Osteoblast (primary cell): Measurements from ENCODE around the gene B3GNT9. TPM values are rescaled to one million over a fixed set of nuclear protein-coding genes. Genes with fewer than 3 reads are reported as not detected.
A peak's percentile ranks its signal among the peaks of the same experiment; 100 is the strongest.

Source experiments
- DNase-seq: peaks from one replicate; pipeline ENCODE4 v3.0.0; 2011; ENCODE audit warnings: low spot score, mixed read lengths; ENCODE audit not compliant: insufficient read length; ENCODE audit errors: missing footprints
- H2AFZ ChIP-seq: 2 replicates; pipeline ENCODE4 v1.6.0; 2011; ENCODE audit warnings: mild to moderate bottlenecking, low read length
- H3K27ac ChIP-seq: 2 replicates; pipeline ENCODE4 v1.5.1; 2011; ENCODE audit warnings: mild to moderate bottlenecking, low read depth, low read length, moderate library complexity
- H3K27me3 ChIP-seq: 2 replicates; pipeline ENCODE4 v1.6.0; 2012; ENCODE audit warnings: mild to moderate bottlenecking, control low read depth, inconsistent platforms, low read length, moderate library complexity; ENCODE audit not compliant: insufficient read depth
- H3K36me3 ChIP-seq: 2 replicates; pipeline ENCODE4 v1.5.1; 2011; ENCODE audit warnings: mild to moderate bottlenecking, low read length, control low read depth, moderate library complexity; ENCODE audit not compliant: insufficient read depth
- H3K4me1 ChIP-seq: 2 replicates; pipeline ENCODE4 v1.5.1; 2011; ENCODE audit warnings: mild to moderate bottlenecking, low read length, control low read depth, moderate library complexity; ENCODE audit not compliant: insufficient read depth
- H3K4me2 ChIP-seq: 2 replicates; pipeline ENCODE4 v1.6.0; 2011; ENCODE audit warnings: mild to moderate bottlenecking, low read length; ENCODE audit not compliant: insufficient read depth
- H3K4me3 ChIP-seq: fragments of 200-600 bp; sonication (generic); 3 replicates; pipeline ENCODE4 v1.5.1; 2012; ENCODE audit warnings: mild to moderate bottlenecking, low read length, inconsistent platforms; ENCODE audit not compliant: insufficient read depth
- H3K79me2 ChIP-seq: 2 replicates; pipeline ENCODE4 v1.6.0; 2012; ENCODE audit warnings: mild to moderate bottlenecking, low read length, control low read depth, inconsistent platforms; ENCODE audit not compliant: insufficient read depth
- H3K9me3 ChIP-seq: 2 replicates; pipeline ENCODE4 v1.5.1; 2011; ENCODE audit warnings: low read depth, low read length, control low read depth
- H4K20me1 ChIP-seq: 2 replicates; pipeline ENCODE4 v1.6.0; 2012; ENCODE audit warnings: mild to moderate bottlenecking, low read length, control low read depth; ENCODE audit not compliant: insufficient read depth
- CTCF ChIP-seq: IDR thresholded peaks from 2 replicates; pipeline ENCODE4 v1.5.1; 2011; ENCODE audit warnings: mild to moderate bottlenecking, low read depth, low read length, moderate library complexity; ENCODE audit errors: extremely low read depth
- total RNA-seq: library from RNA; depleted of rRNA; stranded (reverse); fragments of >200 nt; gene quantifications from 2 replicates; pipeline ENCODE4 v1.2.3, GENCODE V29; 2012

The B3GNT9 gene
- total RNA-seq, 1 donor = 58.6 TPM

- Histone ChIP-seq H3K4me3 (no peak overlapping the region), H3K9me3 (no peaks in the 10 kb centered on the region), H3K79me2 (peaks cover 9% of the 10 kb centered on the region), H3K4me1 (peaks cover 3% of the 10 kb centered on the region), H3K27me3 (no peaks in the 10 kb centered on the region), H3K27ac (no peak overlapping the region), H2AFZ (no peak overlapping the region), H3K4me2 (no peak overlapping the region), H4K20me1 (peaks cover 14% of the 10 kb centered on the region), H3K36me3 (peaks cover 66% of the 10 kb centered on the region)
- TF ChIP-seq CTCF = peak; percentile 19
- DNase-seq = peak; percentile 66
Observed at GRCh38 chr16:67146523-67147357, 4.1 kb downstream of the B3GNT9 start.

- Histone ChIP-seq H3K27me3 (no peaks in the 10 kb centered on the region), H3K4me3 (no peak overlapping the region), H3K36me3 (peaks cover 76% of the 10 kb centered on the region), H4K20me1 (peaks cover 14% of the 10 kb centered on the region), H3K27ac (no peak overlapping the region), H3K4me2 (no peak overlapping the region), H3K9me3 (no peaks in the 10 kb centered on the region), H3K4me1 (no peaks in the 10 kb centered on the region), H3K79me2 (peaks cover 9% of the 10 kb centered on the region), H2AFZ (no peak overlapping the region)
- no peak for TF ChIP-seq CTCF
- peak; percentile 55 for DNase-seq
Observed at GRCh38 chr16:67145746-67146145, 5.1 kb downstream of the B3GNT9 start.

GRCh38 chr16:67144943-67145342 is 5.9 kb downstream of the B3GNT9 start:
- Histone ChIP-seq H3K36me3 (peaks cover 84% of the 10 kb centered on the region), H3K4me2 (no peak overlapping the region), H2AFZ (no peak overlapping the region), H3K27ac (no peak overlapping the region), H3K4me3 (no peak overlapping the region), H3K4me1 (no peaks in the 10 kb centered on the region), H4K20me1 (peaks cover 14% of the 10 kb centered on the region), H3K79me2 (peaks cover 6% of the 10 kb centered on the region), H3K27me3 (no peaks in the 10 kb centered on the region), H3K9me3 (no peaks in the 10 kb centered on the region)
- peak; percentile 41 for DNase-seq
- no peak for TF ChIP-seq CTCF

GRCh38 chr16:67142342-67142741 is 8.5 kb downstream of the B3GNT9 start:
- Histone ChIP-seq H3K79me2 (no peaks in the 10 kb centered on the region), H3K9me3 (no peaks in the 10 kb centered on the region), H3K4me2 (no peak overlapping the region), H2AFZ (no peak overlapping the region), H4K20me1 (peaks cover 2% of the 10 kb centered on the region), H3K4me3 (no peak overlapping the region), H3K27me3 (no peaks in the 10 kb centered on the region), H3K4me1 (no peaks in the 10 kb centered on the region), H3K27ac (no peak overlapping the region), H3K36me3 (peaks cover 79% of the 10 kb centered on the region)
- no peak for TF ChIP-seq CTCF
- DNase-seq = peak; percentile 19
